Measurements from ENCODE around the gene MSMO1.

MSMO1 gene

GRCh38 chr4:165360985-165361670 is 33.7 kb downstream of the MSMO1 start:
- DNase-seq (ENCODE audit: low read depth): no peak

DNA sequence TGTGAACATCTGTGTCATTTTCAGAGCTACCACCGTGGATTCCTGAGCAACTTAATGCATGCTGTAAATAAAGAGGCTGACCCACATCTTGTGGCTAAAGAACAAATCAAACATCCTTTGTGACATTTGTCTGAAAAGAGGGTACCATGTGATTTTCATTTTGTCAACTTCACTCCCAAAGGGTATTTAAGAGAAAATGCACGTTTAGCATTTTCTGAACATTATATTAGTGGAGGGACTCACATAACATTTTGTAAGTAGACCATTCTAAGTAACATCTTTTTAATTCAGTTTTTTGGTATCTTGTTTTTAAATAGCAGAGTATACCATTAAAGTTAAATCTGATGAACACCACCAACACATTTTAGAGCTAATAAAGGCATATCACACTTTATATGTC is 34.3 kb downstream of the MSMO1 start:
- DNase-seq (ENCODE audit: low read depth): no peak

- DNase-seq (ENCODE audit: low read depth): no peak
Observed at GRCh38 chr4:165364452-165365080, 37.1 kb downstream of the MSMO1 start.

GRCh38 chr4:165367040-165367439 is 39.6 kb downstream of the MSMO1 start:
- DNase-seq (ENCODE audit: low read depth): no peak

DNA sequence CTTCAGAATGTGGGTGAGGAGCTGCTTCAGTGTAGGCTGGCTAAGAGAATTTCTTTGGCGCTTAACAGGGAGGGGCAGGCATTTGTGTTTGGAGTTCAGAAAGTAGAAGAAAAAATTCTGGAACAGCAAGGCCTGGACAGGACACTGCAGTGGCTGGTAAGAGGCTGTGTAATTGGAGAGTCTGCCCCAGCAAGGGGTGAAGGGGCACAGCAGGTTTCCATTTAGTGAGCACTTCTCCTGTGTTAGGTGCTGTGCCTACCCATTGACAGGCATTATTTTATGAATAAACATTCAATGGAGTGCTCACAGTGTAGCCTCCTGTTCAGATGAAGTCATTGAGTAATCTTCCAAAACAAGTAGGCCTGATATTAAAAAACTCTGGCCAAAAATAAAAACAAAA is 40.6 kb downstream of the MSMO1 start:
- DNase-seq (ENCODE audit: low read depth): no peak

DNA sequence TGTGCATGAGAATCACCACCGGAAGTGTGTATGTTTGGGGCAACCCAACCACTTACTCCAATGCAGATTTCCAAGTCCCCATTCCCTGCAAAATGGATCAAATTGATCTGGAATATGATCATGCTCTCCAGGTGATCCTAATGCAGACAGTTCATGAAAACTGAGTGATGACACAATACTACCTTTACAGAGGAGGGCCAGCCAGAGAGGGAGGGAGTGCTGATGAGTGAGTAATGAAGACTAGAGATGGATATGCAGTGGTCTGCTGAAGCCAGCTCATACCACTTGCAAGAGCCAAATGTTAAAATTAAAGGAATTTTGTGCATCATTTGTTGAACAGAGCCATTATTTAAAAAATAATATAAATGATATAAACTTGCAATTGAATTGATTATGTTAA is 41.1 kb downstream of the MSMO1 start:
- DNase-seq (ENCODE audit: low read depth): no peak

DNA sequence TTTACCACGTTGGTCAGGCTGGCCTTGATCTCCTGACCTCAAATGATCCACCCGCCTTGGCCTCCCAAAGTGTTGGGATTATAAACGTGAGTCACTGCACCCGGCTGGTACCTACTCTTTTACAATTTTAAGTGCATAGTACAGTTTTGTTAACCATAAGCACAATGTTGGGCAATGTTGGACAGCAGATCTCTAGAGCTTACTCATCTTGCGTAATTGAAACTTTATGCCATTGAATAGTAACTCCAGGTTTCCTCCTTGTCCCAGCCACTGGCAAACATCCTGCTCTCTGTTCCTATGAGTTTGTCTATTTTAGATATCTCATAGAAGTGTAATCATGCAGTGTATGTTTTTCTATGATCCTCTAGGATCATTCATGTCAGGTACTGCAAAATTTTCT is 42.1 kb downstream of the MSMO1 start:
- no peak for DNase-seq (ENCODE audit: low read depth)

GRCh38 chr4:165370530-165370929 is 43.1 kb downstream of the MSMO1 start:
- no peak for DNase-seq (ENCODE audit: low read depth)

GRCh38 chr4:165375465-165375864 is 48.0 kb downstream of the MSMO1 start:
- DNase-seq (ENCODE audit: low read depth): no peak

GRCh38 chr4:165378398-165378744 is 50.9 kb downstream of the MSMO1 start:
- no peak for DNase-seq (ENCODE audit: low read depth)

GRCh38 chr4:165378745-165379677 is 51.5 kb downstream of the MSMO1 start, which contains the start of gene CPE:
CPE (plus strand) TSS chr4:165379008; CDS start chr4:165379222, 214 bp downstream.
- peak; percentile 5 for DNase-seq (ENCODE audit: low read depth)

- no peak for DNase-seq (ENCODE audit: low read depth)
Observed at GRCh38 chr4:165379678-165380064, 52.2 kb downstream of the MSMO1 start.

DNA sequence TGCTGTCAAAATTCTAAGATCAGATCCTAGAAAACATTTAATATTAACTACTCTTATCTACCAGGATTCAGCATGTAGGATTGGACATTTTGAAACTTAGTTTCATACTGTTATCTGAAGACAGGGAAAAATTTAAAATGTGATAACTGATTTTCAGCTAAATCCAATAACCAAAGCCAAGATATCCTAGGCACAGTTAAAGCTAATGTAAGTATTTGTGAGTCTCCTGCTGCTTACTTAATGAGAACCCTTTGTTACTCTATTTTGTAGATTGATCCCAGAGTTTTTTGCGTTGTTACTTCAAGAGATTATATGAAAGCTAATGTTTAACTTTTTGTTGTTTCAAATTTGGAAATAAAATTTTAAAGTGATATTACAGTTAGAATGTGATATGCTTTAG is 53.3 kb downstream of the MSMO1 start:
- no peak for DNase-seq (ENCODE audit: low read depth)

DNA sequence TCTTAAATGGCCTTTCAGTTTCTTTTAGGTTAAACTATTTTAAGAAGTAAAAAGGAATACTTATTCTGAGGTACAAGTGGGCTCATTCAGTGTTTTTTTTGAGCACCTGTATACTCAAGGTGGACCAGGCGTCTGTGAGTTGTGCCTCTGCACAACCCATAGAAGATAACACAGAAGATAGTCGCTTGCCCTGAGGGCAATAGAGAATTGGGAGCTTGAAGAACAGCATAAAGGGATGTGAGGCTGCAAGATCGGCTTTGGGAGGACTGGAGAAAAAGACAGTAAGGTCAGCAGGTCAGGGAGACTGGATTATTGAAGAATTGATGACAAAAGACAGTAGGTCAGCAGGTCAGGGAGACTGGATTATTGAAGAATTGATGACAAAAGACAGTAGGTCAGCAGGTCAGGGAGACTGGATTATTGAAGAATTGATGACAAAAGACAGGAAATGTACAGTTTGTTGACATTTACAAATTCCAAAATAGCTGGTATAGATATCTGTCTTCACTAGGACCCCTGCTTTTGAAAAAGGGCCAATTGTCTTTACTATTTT is 54.4 kb downstream of the MSMO1 start:
- DNase-seq (ENCODE audit: low read depth): no peak

GRCh38 chr4:165382640-165383039 is 55.2 kb downstream of the MSMO1 start:
- DNase-seq (ENCODE audit: low read depth): no peak

- no peak for DNase-seq (ENCODE audit: low read depth)
Observed at GRCh38 chr4:165383591-165384073, 56.2 kb downstream of the MSMO1 start.

DNA sequence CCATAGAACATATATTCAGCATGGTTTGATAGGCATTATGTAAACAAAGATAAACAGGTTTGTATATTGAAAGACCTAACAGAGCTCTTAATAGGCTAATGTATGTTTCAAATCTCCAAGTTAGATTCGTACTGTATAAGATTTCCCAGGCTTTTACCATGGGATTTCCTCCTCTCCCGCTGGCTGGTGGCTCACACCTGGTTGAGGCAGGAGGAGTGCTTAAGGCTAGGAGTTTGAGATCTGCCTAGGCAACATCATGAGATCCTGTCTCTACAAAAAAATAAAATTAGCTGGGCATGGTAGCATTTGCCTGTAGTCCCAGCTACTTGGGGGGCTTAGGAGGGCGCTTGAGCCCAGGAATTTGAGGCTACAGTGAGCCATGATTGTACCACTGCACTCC is 56.7 kb downstream of the MSMO1 start:
- DNase-seq (ENCODE audit: low read depth): no peak

DNA sequence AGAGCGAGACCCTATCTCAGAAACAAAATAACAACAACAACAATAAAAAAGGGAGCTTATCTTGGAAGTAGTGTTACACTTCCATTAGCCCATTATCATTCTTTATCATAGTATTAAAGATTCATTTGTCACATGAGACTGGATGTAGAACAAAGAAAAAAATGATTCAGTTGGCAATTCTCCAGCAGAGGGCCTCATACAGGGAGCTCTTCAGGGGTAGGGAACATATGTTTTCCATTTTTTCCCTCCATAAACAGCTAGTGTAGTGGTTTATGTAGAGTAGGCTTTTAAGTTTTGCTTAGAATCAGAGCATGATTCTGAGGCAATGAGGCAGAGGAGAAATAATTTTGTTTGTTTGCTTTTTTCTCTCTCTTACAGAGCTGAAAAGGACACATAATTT is 57.1 kb downstream of the MSMO1 start:
- no peak for DNase-seq (ENCODE audit: low read depth)

DNA sequence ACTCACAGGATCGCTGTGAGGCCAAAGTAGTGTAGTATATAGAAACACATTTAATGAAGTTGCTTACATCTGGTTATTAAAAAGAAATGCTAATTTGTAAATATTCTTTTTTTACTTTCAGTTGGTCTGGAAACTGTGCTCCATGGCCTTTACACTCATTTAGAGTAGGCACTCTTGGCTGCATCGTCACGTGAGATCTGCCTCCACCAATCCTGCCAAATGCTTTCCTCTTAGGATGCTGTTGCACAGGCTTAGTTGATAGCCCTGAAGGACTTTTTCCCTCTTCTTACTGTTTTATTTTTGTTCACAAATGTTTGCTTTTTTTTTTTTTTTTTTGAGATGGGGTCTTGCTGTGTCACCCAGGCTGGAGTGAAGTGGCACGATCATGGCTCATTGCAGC is 57.7 kb downstream of the MSMO1 start:
- no peak for DNase-seq (ENCODE audit: low read depth)

DNA sequence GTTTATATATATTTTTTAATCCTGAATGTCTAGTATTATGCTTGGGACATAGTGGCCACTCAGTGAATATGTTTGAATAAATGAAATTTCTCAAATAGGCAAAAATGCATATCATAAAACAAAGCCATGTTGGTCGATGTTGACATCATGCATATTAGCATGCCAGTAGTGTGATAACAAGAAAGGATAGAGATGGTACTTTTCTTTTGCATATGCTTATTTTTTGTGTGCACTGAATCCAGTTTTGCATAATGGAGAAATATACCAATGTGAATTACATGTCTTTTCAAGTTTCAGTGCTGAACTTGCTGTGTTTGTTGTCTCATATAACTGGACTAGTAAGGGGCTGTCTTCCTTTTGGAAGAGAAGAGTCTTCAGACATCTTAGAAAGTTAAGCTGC is 58.9 kb downstream of the MSMO1 start:
- no peak for DNase-seq (ENCODE audit: low read depth)

- DNase-seq (ENCODE audit: low read depth): no peak
Observed at GRCh38 chr4:165388756-165389155, 61.3 kb downstream of the MSMO1 start.

All from stimulated activated CD8-positive, alpha-beta memory T cell treated with anti-CD3 and anti-CD28 coated beads, Interleukin-12 subunit alpha, Interleukin-12 subunit beta, amount 100 ng/mL, for 1 hour (primary cell).